ENCODE measurements around the gene FBN3.

FBN3 gene

GRCh38 chr19:8075158-8076074, 74.0 kb downstream of the FBN3 start:
- Mint-ChIP-seq H3K4me1 (ENCODE audit: low read depth) (peaks cover 6% of the 10 kb centered on the region), H3K36me3 (peaks cover 2% of the 10 kb centered on the region), H3K9me3 (ENCODE audit: low read depth) (no peaks in the 10 kb centered on the region), H3K4me3 (no peak overlapping the region), H3K27me3 (no peaks in the 10 kb centered on the region), H3K27ac (no peak overlapping the region)

GRCh38 chr19:8074501-8074900, 74.9 kb downstream of the FBN3 start:
- peaks cover 6% of the 10 kb centered on the region for H3K4me1 Mint-ChIP-seq (ENCODE audit: low read depth)
- no peak overlapping the region for H3K27ac Mint-ChIP-seq
- no peaks in the 10 kb centered on the region for H3K27me3 Mint-ChIP-seq
- H3K36me3 Mint-ChIP-seq, result peaks cover 2% of the 10 kb centered on the region
- no peaks in the 10 kb centered on the region for H3K9me3 Mint-ChIP-seq (ENCODE audit: low read depth)
- H3K4me3 Mint-ChIP-seq, result no peak overlapping the region

- H3K27me3 Mint-ChIP-seq, result no peaks in the 10 kb centered on the region
- H3K4me3 Mint-ChIP-seq, result no peak overlapping the region
- no peak overlapping the region for H3K27ac Mint-ChIP-seq
- no peaks in the 10 kb centered on the region for H3K9me3 Mint-ChIP-seq (ENCODE audit: low read depth)
- peaks cover 2% of the 10 kb centered on the region for H3K36me3 Mint-ChIP-seq
- peaks cover 6% of the 10 kb centered on the region for H3K4me1 Mint-ChIP-seq (ENCODE audit: low read depth)
These were observed 77.5 kb downstream of the FBN3 start for GRCh38 chr19:8071912-8072311.

GRCh38 chr19:8069096-8069973, 80.1 kb downstream of the FBN3 start:
- H3K27me3 Mint-ChIP-seq, result no peaks in the 10 kb centered on the region
- no peaks in the 10 kb centered on the region for H3K9me3 Mint-ChIP-seq (ENCODE audit: low read depth)
- peaks cover 2% of the 10 kb centered on the region for H3K36me3 Mint-ChIP-seq
- no peak overlapping the region for H3K4me3 Mint-ChIP-seq
- no peak overlapping the region for H3K27ac Mint-ChIP-seq
- peaks cover 6% of the 10 kb centered on the region for H3K4me1 Mint-ChIP-seq (ENCODE audit: low read depth)

- Mint-ChIP-seq H3K4me1 (ENCODE audit: low read depth) (no peaks in the 10 kb centered on the region), H3K9me3 (ENCODE audit: low read depth) (no peaks in the 10 kb centered on the region), H3K4me3 (no peak overlapping the region), H3K27ac (no peak overlapping the region), H3K27me3 (no peaks in the 10 kb centered on the region), H3K36me3 (no peaks in the 10 kb centered on the region)
These were observed 83.5 kb downstream of the FBN3 start for GRCh38 chr19:8065875-8066261.

- Mint-ChIP-seq H3K9me3 (ENCODE audit: low read depth) (no peaks in the 10 kb centered on the region), H3K27ac (no peak overlapping the region), H3K4me3 (no peak overlapping the region)
These were observed 84.2 kb downstream of the FBN3 start for GRCh38 chr19:8064911-8065874.

GRCh38 chr19:8057545-8058270, 91.7 kb downstream of the FBN3 start:
- H3K36me3 Mint-ChIP-seq, result no peaks in the 10 kb centered on the region
- no peaks in the 10 kb centered on the region for H3K27me3 Mint-ChIP-seq
- H3K4me1 Mint-ChIP-seq (ENCODE audit: low read depth), result no peaks in the 10 kb centered on the region
- H3K4me3 Mint-ChIP-seq, result no peak overlapping the region
- H3K9me3 Mint-ChIP-seq (ENCODE audit: low read depth), result no peaks in the 10 kb centered on the region
- H3K27ac Mint-ChIP-seq, result no peak overlapping the region

More at GRCh38 chr19:8064911-8065874, 84.2 kb downstream of the FBN3 start:
- Mint-ChIP-seq H3K36me3 (no peaks in the 10 kb centered on the region), H3K27me3 (no peaks in the 10 kb centered on the region), H3K4me1 (ENCODE audit: low read depth) (no peaks in the 10 kb centered on the region)

GRCh38 chr19:8056533-8056932, 92.9 kb downstream of the FBN3 start:
- no peaks in the 10 kb centered on the region for H3K9me3 Mint-ChIP-seq (ENCODE audit: low read depth)
- H3K4me3 Mint-ChIP-seq, result no peak overlapping the region
- no peaks in the 10 kb centered on the region for H3K27me3 Mint-ChIP-seq
- H3K36me3 Mint-ChIP-seq, result no peaks in the 10 kb centered on the region
- H3K4me1 Mint-ChIP-seq (ENCODE audit: low read depth), result peaks cover 5% of the 10 kb centered on the region
- no peak overlapping the region for H3K27ac Mint-ChIP-seq

GRCh38 chr19:8054169-8054568, 95.2 kb downstream of the FBN3 start:
- Mint-ChIP-seq H3K4me3 (no peak overlapping the region), H3K4me1 (ENCODE audit: low read depth) (peaks cover 10% of the 10 kb centered on the region), H3K27me3 (no peaks in the 10 kb centered on the region), H3K9me3 (ENCODE audit: low read depth) (no peaks in the 10 kb centered on the region), H3K27ac (no peak overlapping the region), H3K36me3 (no peaks in the 10 kb centered on the region)

GRCh38 chr19:8052464-8052859, 96.9 kb downstream of the FBN3 start, which contains the start of gene CCL25:
TSS of gene CCL25 (plus strand) at chr19:8052760. CDS start at chr19:8053050, 290 bp downstream.
- Mint-ChIP-seq H3K4me3 (no peak within 1 kb of the TSS), H3K36me3 (no peaks in the 10 kb centered on the region), H3K27me3 (peaks cover 1% of the 10 kb centered on the region), H3K9me3 (ENCODE audit: low read depth) (no peaks in the 10 kb centered on the region), H3K27ac (peak within 1 kb of the TSS; percentile 16), H3K4me1 (ENCODE audit: low read depth) (peaks cover 10% of the 10 kb centered on the region)

GRCh38 chr19:8050274-8051096, 98.9 kb downstream of the FBN3 start:
- Mint-ChIP-seq H3K4me1 (ENCODE audit: low read depth) (peaks cover 10% of the 10 kb centered on the region), H3K36me3 (no peaks in the 10 kb centered on the region), H3K27ac (peak overlapping the region; percentile 22), H3K4me3 (peak overlapping the region; percentile 67), H3K9me3 (ENCODE audit: low read depth) (no peaks in the 10 kb centered on the region), H3K27me3 (peaks cover 1% of the 10 kb centered on the region)

GRCh38 chr19:8046569-8047165, 102.7 kb downstream of the FBN3 start:
- Mint-ChIP-seq H3K4me3 (no peak overlapping the region), H3K36me3 (no peaks in the 10 kb centered on the region), H3K4me1 (ENCODE audit: low read depth) (peaks cover 5% of the 10 kb centered on the region), H3K27me3 (peaks cover 1% of the 10 kb centered on the region), H3K9me3 (ENCODE audit: low read depth) (no peaks in the 10 kb centered on the region), H3K27ac (no peak overlapping the region)
